IPS-18a (cell line): ENCODE results near the gene AGR2.

Experiments used
- H3K27ac ChIP-seq: one replicate; pipeline ENCODE4 v1.5.1; 2013; ENCODE audit warnings: low read length
- H3K27me3 ChIP-seq: one replicate; pipeline ENCODE4 v1.6.1; 2013; ENCODE audit warnings: mild to moderate bottlenecking, low read length; ENCODE audit not compliant: control insufficient read depth, insufficient read depth
- H3K36me3 ChIP-seq: one replicate; pipeline ENCODE4 v1.6.1; 2013; ENCODE audit warnings: low read depth, low read length; ENCODE audit not compliant: control insufficient read depth
- H3K4me1 ChIP-seq: one replicate; pipeline ENCODE4 v1.6.1; 2013; ENCODE audit warnings: low read depth, low read length; ENCODE audit not compliant: control insufficient read depth
- H3K4me3 ChIP-seq: one replicate; pipeline ENCODE4 v1.5.1; 2013; ENCODE audit warnings: low read length
- H3K9ac ChIP-seq: one replicate; pipeline ENCODE4 v1.6.1; 2013; ENCODE audit warnings: mild to moderate bottlenecking, low read length, moderate library complexity
- H3K9me3 ChIP-seq: one replicate; pipeline ENCODE4 v1.6.1; 2013; ENCODE audit warnings: low read depth, low read length; ENCODE audit not compliant: control insufficient read depth

The AGR2 gene

DNA sequence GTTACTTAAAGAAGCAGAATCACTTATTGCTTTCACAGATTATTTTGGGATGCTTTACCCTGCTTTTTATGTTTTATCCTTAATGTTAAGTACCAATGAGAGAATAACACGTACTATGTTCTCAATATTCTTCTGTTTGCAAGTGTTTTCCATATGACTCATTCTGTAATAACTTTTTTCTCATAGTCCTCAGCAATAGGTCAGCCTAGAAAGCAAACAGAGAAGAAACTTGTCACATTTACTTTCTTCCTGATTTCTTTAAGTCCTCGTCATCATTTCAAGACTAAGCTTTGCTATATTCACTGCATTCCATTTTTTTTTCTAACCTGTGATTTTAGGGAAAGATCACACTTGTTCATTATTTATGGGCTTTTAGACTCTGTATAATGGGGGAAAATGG, 6.8 kb upstream of the AGR2 start:
- Histone ChIP-seq H3K4me3 (no peak overlapping the region), H3K27ac (no peak overlapping the region), H3K4me1 (no peaks in the 10 kb centered on the region), H3K9ac (no peak overlapping the region), H3K27me3 (no peaks in the 10 kb centered on the region), H3K36me3 (no peaks in the 10 kb centered on the region), H3K9me3 (no peaks in the 10 kb centered on the region)

GRCh38 chr7:16810573-16810972, 5.8 kb upstream of the AGR2 start:
- H3K9me3 ChIP-seq = no peaks in the 10 kb centered on the region
- H3K4me1 ChIP-seq = no peaks in the 10 kb centered on the region
- no peaks in the 10 kb centered on the region for H3K36me3 ChIP-seq
- no peaks in the 10 kb centered on the region for H3K27me3 ChIP-seq
- no peak overlapping the region for H3K4me3 ChIP-seq
- H3K27ac ChIP-seq = no peak overlapping the region
- no peak overlapping the region for H3K9ac ChIP-seq

DNA sequence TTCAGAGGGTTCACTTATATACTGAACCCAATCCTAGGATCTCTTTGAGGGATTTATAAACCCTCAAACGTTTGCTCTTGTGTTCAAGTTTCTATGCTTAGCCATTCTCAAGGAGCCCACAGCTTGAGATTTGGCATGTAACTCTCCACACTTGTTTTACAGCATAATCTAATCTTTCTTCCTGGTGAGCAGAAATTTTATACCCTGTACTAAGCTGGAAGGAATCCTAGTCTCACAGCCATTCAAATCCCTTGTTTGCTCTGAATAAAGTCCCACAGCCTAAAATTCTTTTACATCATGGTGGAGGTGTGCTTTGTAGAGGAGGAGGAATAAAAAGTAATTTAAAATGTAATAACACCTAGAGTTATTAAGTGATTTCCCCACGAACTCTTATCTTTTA, 5.3 kb upstream of the AGR2 start:
- H3K4me3 ChIP-seq = no peak overlapping the region
- H3K9me3 ChIP-seq = no peaks in the 10 kb centered on the region
- H3K36me3 ChIP-seq = no peaks in the 10 kb centered on the region
- no peak overlapping the region for H3K27ac ChIP-seq
- H3K4me1 ChIP-seq = no peaks in the 10 kb centered on the region
- H3K9ac ChIP-seq = no peak overlapping the region
- no peaks in the 10 kb centered on the region for H3K27me3 ChIP-seq

DNA sequence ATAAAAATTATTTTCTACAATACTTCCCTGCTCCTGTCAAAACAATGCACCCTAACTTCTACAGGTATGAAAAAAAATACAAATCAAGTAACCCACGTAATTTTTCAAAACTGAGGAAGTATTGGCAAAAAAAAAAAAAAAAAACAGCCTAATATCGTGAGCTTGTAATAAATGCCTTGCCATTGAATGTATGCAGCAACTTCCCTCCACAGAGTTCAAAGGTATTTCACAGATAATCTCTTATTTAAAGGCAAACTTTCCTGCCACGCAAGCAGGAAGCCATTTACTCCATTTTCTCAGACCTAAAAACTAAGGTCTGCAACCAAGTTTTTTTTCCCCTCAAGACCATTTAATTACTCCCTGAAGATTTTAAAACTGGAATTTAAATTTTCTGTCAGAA, 642 bp upstream of the AGR2 start:
- Histone ChIP-seq H3K4me3 (no peak overlapping the region), H3K9me3 (no peaks in the 10 kb centered on the region), H3K9ac (no peak overlapping the region), H3K27ac (no peak overlapping the region), H3K4me1 (no peaks in the 10 kb centered on the region), H3K36me3 (no peaks in the 10 kb centered on the region), H3K27me3 (no peaks in the 10 kb centered on the region)

DNA sequence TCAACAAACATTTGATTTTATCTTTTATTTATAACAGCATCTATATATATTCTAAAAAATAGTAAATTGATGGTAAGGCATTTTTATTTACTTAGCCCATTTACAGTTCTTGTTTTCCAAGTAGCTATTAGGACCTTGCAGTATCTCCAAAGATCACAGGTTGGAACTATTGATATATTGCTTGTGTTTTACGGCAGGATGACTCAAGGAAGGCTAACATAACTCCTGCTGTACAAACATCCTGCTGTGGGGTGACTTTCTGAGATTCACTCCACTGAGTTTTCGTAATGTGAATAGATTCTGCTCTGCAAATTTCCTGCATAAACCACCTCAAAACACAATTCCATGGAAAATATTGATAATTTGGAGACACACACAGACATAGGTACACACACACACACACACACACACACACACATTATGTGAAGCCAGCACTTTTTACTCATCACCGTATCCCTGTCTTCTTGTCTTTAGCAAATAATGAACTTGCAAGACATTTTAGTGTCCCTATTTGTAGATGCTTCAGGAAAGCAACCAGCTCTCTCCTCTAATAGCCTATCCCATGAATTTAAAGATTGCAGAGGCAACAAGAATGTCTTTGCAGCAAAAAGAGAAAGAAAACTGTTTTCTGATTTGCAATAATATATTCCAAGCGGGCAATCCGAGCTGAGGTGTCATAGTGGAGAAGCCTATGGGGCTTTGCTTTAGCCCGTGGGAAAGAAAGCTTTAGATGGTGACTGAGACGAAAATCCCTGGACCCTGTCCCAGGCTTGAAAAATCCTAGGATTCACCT, 722 bp downstream of the AGR2 start:
- no peak overlapping the region for H3K4me3 ChIP-seq
- H3K36me3 ChIP-seq = no peaks in the 10 kb centered on the region
- H3K9ac ChIP-seq = no peak overlapping the region
- no peak overlapping the region for H3K27ac ChIP-seq
- H3K27me3 ChIP-seq = no peaks in the 10 kb centered on the region
- H3K9me3 ChIP-seq = no peaks in the 10 kb centered on the region
- no peaks in the 10 kb centered on the region for H3K4me1 ChIP-seq

GRCh38 chr7:16803125-16803524, 1.7 kb downstream of the AGR2 start:
- Histone ChIP-seq H3K9me3 (no peaks in the 10 kb centered on the region), H3K4me3 (no peak overlapping the region)

GRCh38 chr7:16801579-16801978, 3.2 kb downstream of the AGR2 start:
- no peak overlapping the region for H3K27ac ChIP-seq
- no peak overlapping the region for H3K9ac ChIP-seq
- no peaks in the 10 kb centered on the region for H3K4me1 ChIP-seq
- H3K4me3 ChIP-seq = no peak overlapping the region
- no peaks in the 10 kb centered on the region for H3K27me3 ChIP-seq
- no peaks in the 10 kb centered on the region for H3K36me3 ChIP-seq
- H3K9me3 ChIP-seq = no peaks in the 10 kb centered on the region

More at GRCh38 chr7:16803125-16803524, 1.7 kb downstream of the AGR2 start:
- H3K27ac ChIP-seq = no peak overlapping the region
- no peaks in the 10 kb centered on the region for H3K4me1 ChIP-seq
- H3K9ac ChIP-seq = no peak overlapping the region
- H3K27me3 ChIP-seq = no peaks in the 10 kb centered on the region
- H3K36me3 ChIP-seq = no peaks in the 10 kb centered on the region

DNA sequence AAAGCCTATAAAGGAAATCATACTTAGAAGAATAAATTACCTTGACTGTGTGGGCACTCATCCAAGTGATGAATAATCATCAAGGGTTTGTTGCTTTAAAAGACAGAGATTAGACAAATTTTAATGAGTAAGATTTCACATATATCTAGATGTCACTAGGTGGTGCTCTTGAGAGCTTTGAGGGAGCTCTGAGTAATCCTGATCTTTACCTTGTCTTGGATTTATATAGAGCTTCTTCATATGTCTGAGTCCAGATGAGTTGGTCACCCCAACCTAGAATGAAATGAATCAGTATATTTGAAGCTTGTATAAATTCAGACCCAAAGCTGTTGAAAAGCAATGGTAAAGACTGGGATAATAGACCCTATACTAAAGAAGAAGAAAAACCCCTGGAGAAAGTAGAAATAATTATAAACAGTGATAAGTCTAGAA, 3.7 kb downstream of the AGR2 start:
- Histone ChIP-seq H3K36me3 (no peaks in the 10 kb centered on the region), H3K9me3 (no peaks in the 10 kb centered on the region), H3K9ac (no peak overlapping the region), H3K4me3 (no peak overlapping the region), H3K4me1 (no peaks in the 10 kb centered on the region), H3K27me3 (no peaks in the 10 kb centered on the region), H3K27ac (no peak overlapping the region)

GRCh38 chr7:16795624-16796023, 9.2 kb downstream of the AGR2 start:
- no peaks in the 10 kb centered on the region for H3K4me1 ChIP-seq
- H3K27ac ChIP-seq = no peak overlapping the region
- H3K27me3 ChIP-seq = no peaks in the 10 kb centered on the region
- H3K9ac ChIP-seq = no peak overlapping the region
- no peak overlapping the region for H3K4me3 ChIP-seq
- no peaks in the 10 kb centered on the region for H3K36me3 ChIP-seq
- no peaks in the 10 kb centered on the region for H3K9me3 ChIP-seq

DNA sequence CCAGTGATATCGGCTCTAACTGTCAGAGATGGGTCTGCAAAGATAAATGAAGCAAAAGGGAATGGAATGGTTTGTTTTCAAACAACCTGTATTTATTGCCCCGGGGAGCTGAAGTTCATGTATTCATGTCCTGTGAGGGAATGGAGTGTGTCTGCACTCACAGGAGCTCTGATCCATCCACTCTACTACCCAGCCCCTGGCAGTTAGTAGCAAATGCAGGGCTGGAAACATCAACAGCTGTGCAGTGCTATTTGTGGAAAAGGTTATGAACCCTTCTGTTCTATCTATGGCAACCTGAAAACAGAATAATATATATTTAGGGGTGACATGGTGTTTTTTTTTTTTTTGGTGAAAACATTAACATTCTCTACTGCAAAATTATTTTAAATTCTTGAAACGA, 9.8 kb downstream of the AGR2 start:
- no peaks in the 10 kb centered on the region for H3K27me3 ChIP-seq
- H3K4me1 ChIP-seq = no peaks in the 10 kb centered on the region
- H3K9me3 ChIP-seq = no peaks in the 10 kb centered on the region
- no peaks in the 10 kb centered on the region for H3K36me3 ChIP-seq
- no peak overlapping the region for H3K4me3 ChIP-seq
- H3K9ac ChIP-seq = no peak overlapping the region
- H3K27ac ChIP-seq = no peak overlapping the region

GRCh38 chr7:16791905-16792698, 12.7 kb downstream of the AGR2 start:
- no peaks in the 10 kb centered on the region for H3K27me3 ChIP-seq
- H3K9me3 ChIP-seq = no peaks in the 10 kb centered on the region
- no peak overlapping the region for H3K9ac ChIP-seq
- no peaks in the 10 kb centered on the region for H3K4me1 ChIP-seq
- H3K27ac ChIP-seq = no peak overlapping the region
- no peak overlapping the region for H3K4me3 ChIP-seq
- no peaks in the 10 kb centered on the region for H3K36me3 ChIP-seq

- H3K4me1 ChIP-seq = no peaks in the 10 kb centered on the region
- H3K27ac ChIP-seq = no peak overlapping the region
- no peaks in the 10 kb centered on the region for H3K9me3 ChIP-seq
- no peaks in the 10 kb centered on the region for H3K27me3 ChIP-seq
- no peak overlapping the region for H3K9ac ChIP-seq
- no peak overlapping the region for H3K4me3 ChIP-seq
- H3K36me3 ChIP-seq = no peaks in the 10 kb centered on the region
Measured at GRCh38 chr7:16791071-16791470, 13.7 kb downstream of the AGR2 start.
